Common myeloid progenitor, CD34-positive (primary cell): ENCODE results near the gene MRPL4.
A peak's percentile ranks its signal among the peaks of the same experiment; 100 is the strongest.

Experiments
- CTCF ChIA-PET: fragments of 350-600 bp; sonication (Branson Sonifier 250); formaldehyde crosslinking; loops from one replicate; lab custom pipeline; 2021; ENCODE audit warnings: antibody characterized with exemption; lab: Charles Lee
- POLR2A ChIA-PET: fragments of 350-600 bp; sonication (Branson Sonifier 250); formaldehyde crosslinking; loops from one replicate; lab custom pipeline; 2021; ENCODE audit warnings: antibody characterized with exemption; lab: Charles Lee
- DNase-seq, 3 donors: peaks; one replicate each; pipeline versions ENCODE4 v3.0.0 to v3.0.0-alpha.2; 2013
- H3K27ac ChIP-seq, 2 experiments: 1 replicate in 1 of 2; 2 replicates in 1 of 2; pipeline ENCODE4 v1.7.0; 2013; ENCODE audit warnings: inconsistent platforms in 2 of 2, low read length in 2 of 2, mild to moderate bottlenecking in 2 of 2, low read depth in 1 of 2, moderate library complexity in 1 of 2; ENCODE audit not compliant: severe bottlenecking in 2 of 2, insufficient read depth in 1 of 2, poor library complexity in 1 of 2
- H3K27me3 ChIP-seq, 5 experiments: replicated peaks in 2 of 5; 1 replicate in 3 of 5; 2 replicates in 2 of 5; pipeline versions ENCODE4 v1.6.1 to v1.7.0; 2013; ENCODE audit warnings: low read length in 4 of 5, mild to moderate bottlenecking in 2 of 5, moderate library complexity in 2 of 5, inconsistent platforms in 1 of 5; ENCODE audit not compliant: insufficient read depth in 5 of 5, control insufficient read depth in 4 of 5
- H3K36me3 ChIP-seq, 4 experiments: 1 replicate in 2 of 4; 2 replicates in 2 of 4; pipeline versions ENCODE4 v1.6.1 to v1.7.0; 2013; ENCODE audit warnings: low read length in 3 of 4, control low read depth in 1 of 4, mild to moderate bottlenecking in 1 of 4; ENCODE audit not compliant: control insufficient read depth in 4 of 4, insufficient read depth in 4 of 4
- H3K4me1 ChIP-seq, 4 experiments: 1 replicate in 3 of 4; 2 replicates in 1 of 4; pipeline versions ENCODE4 v1.6.1 to v1.7.1; 2013; ENCODE audit warnings: low read length in 3 of 4, mild to moderate bottlenecking in 3 of 4, control low read depth in 1 of 4, inconsistent platforms in 1 of 4, moderate library complexity in 1 of 4; ENCODE audit not compliant: control insufficient read depth in 4 of 4, insufficient read depth in 4 of 4; ENCODE audit errors: control extremely low read depth in 1 of 4
- H3K4me3 ChIP-seq, 7 experiments: 1 replicate in 4 of 7; 2 replicates in 3 of 7; pipeline versions ENCODE4 v1.5.1 to v1.7.0; 2013; ENCODE audit warnings: mild to moderate bottlenecking in 7 of 7, low read length in 6 of 7, moderate library complexity in 6 of 7, inconsistent platforms in 2 of 7, low read depth in 2 of 7, control low read depth in 1 of 7; ENCODE audit not compliant: insufficient read depth in 4 of 7, control insufficient read depth in 1 of 7; ENCODE audit errors: extremely low read depth in 1 of 7
- H3K9me3 ChIP-seq, 5 experiments: 1 replicate in 4 of 5; 2 replicates in 1 of 5; pipeline versions ENCODE4 v1.6.1 to v1.7.1; 2013; ENCODE audit warnings: low read length in 4 of 5, mild to moderate bottlenecking in 2 of 5, inconsistent platforms in 1 of 5, low read depth in 1 of 5, moderate library complexity in 1 of 5; ENCODE audit not compliant: control insufficient read depth in 4 of 5, insufficient read depth in 2 of 5; ENCODE audit errors: control extremely low read depth in 1 of 5
- WGBS: methylation state at CpG from one replicate; pipeline ENCODE4 v1.1.5; 2013; ENCODE audit not compliant: insufficient coverage; 5-methylcytosine and 5-hydroxymethylcytosine counted together

Gene MRPL4

DNA sequence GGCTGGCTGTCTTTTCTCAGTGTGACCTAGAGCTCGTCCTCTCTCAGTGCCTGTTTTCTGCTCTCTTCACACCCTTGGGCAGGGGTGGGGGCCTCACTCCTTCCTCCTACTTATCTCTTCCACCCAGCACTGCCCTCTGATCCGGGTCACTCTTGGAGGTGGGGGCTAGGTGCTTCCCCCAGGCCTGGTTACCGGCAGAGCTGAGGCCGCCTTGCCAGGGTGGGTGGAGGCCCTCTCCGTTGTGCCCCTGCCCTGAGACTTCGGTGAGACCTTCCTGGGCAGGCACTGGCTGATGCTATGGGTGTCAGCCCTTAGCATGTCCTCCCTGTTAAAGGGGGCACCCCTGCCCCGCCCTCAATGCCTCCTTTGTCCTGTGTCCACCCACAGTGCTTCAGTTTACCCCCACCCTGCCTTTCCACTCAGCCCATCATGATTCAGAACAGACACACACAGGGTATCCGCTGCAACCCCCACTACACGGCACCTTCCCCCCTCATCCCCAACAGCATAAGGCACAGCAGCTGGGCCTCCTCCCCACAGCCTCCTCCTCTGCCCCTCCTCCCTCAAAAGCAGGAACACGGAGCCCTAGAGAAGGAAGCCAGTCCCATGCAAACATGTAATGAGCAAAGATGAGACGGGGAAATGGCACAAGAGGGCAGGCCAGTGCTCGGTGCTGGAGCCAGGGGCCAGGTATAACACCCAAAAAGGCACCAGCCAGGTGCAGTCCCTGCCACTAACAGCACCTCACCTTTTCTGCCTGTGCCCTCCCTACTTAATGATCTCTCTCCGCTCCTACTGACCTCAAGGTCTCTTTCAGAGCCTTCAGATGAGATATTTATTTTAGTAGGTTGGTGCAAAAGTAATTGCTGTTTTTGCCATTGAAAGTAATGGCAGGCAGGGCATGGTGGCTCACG lies 47.8 kb downstream of the MRPL4 start:
- Histone ChIP-seq H3K27me3 (peaks cover 0 to 19% (median 11%) of the 10 kb centered on the region in 5 experiments), H3K9me3 (no peaks in the 10 kb centered on the region), H3K4me3 (peak overlapping the region in 4 of 7 experiments; percentile 6 to 43 (median 28)), H3K27ac (peak overlapping the region; percentile 59 to 82), H3K4me1 (peaks cover 5 to 72% (median 56%) of the 10 kb centered on the region in 4 experiments), H3K36me3 (peaks cover 0 to 2% (median 0%) of the 10 kb centered on the region in 4 experiments)
- 9% methylated on average over 9 of the region's 14 CpGs for WGBS
- CTCF ChIA-PET: interaction anchor here (0.6 to 2.6 kb wide), 9 partner anchors 11 to 117 kb away, joined by 3 to 21 read pairs (median 6); partner anchors contain the start of genes ICAM1, ICAM4 and ICAM5
- DNase-seq: peak; percentile 80 to 96 (median 94)
- POLR2A ChIA-PET: interaction anchor here (0.6 to 1.5 kb wide), 7 partner anchors 10 to 80 kb away, joined by 3 to 12 read pairs (median 3); partner anchors contain the start of genes ICAM1, ICAM5, RAVER1 and TYK2

DNA sequence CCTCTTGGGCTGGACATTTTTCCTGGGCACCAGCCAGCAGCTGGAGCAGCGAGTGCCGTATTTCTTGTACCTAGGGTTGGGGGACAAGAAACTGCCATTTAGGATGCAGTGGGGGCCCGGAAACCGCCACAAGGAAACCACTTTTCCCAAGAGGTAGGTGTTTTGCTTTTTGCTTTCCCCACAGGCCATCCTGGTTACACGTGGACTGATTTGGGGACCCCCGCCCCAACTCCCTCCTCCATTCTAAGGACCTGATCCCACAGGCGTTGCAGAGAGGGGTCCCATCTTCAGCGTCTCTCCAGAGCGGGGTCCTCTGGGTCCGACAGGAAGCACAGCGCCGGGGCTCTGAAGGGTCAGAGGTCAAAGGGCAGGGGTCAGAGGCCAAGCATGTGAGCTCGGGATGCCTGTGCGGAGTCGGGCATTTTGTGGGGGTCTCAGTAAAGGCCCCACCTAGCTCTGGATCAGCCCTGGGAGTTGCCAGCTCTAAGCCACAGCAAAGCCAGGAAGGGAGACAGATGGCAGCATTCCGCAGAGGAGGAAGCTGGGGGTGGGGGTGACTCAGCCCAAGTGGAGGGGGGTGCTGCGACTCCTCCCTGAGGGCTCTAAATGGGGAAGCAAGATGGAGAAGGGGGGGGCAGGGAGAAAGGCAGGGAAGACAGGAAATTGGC lies 53.3 kb downstream of the MRPL4 start:
- Histone ChIP-seq H3K27me3 (no peaks in the 10 kb centered on the region), H3K4me1 (peaks cover 0 to 52% (median 46%) of the 10 kb centered on the region in 4 experiments), H3K36me3 (peaks cover 0 to 5% (median 1%) of the 10 kb centered on the region in 4 experiments), H3K27ac (peak overlapping the region in 1 of 2 experiments; percentile 58), H3K9me3 (no peaks in the 10 kb centered on the region), H3K4me3 (peak overlapping the region in 4 of 7 experiments; percentile 10 to 52 (median 38))
- POLR2A ChIA-PET: interaction anchor here (1.1 kb wide), 1 partner anchor 27 kb away, joined by 3 read pairs; no protein-coding TSS in a partner anchor
- 34% methylated on average over 15 of the region's 17 CpGs for WGBS
- CTCF ChIA-PET: interaction anchor here (0.7 to 2.5 kb wide), 13 partner anchors 9 to 112 kb away, joined by 3 to 11 read pairs (median 5); partner anchors contain the start of genes ICAM1 and ICAM5
- peak; percentile 61 to 76 (median 71) for DNase-seq

DNA sequence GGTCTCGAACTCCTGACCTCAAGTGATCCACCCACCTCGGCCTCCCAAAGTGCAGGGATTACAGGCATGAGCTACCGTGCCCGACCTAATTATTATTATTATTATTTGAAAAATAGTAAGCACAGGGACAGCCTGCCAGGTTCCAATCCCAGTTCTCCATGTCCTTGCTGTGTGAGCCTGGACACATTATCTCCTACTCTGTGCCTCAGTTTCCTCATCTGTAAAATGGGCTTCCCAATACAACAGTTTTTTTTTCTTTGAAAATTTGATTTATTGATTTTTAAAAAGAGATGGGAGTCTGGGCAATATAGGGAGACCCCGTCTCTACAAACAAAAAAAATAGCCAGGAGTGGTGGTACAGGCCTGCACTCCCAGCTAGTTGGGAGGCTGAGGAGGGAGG lies 54.3 kb downstream of the MRPL4 start:
- Histone ChIP-seq H3K4me1 (peaks cover 0 to 41% (median 40%) of the 10 kb centered on the region in 4 experiments), H3K27me3 (no peaks in the 10 kb centered on the region), H3K4me3 (no peak overlapping the region), H3K9me3 (no peaks in the 10 kb centered on the region), H3K36me3 (peaks cover 0 to 6% (median 1%) of the 10 kb centered on the region in 4 experiments), H3K27ac (no peak overlapping the region)
- no CpG with 5 or more reads among the region's 5 CpGs for WGBS
- ChIA-PET CTCF (interaction anchor here (0.7 to 2.5 kb wide), 10 partner anchors 10 to 46 kb away, joined by 3 to 10 read pairs (median 6); partner anchors contain the start of genes ICAM1 and ICAM5), POLR2A (interaction anchor here (1.1 kb wide), 1 partner anchor 28 kb away, joined by 3 read pairs; no protein-coding TSS in a partner anchor)
- no peak for DNase-seq

DNA sequence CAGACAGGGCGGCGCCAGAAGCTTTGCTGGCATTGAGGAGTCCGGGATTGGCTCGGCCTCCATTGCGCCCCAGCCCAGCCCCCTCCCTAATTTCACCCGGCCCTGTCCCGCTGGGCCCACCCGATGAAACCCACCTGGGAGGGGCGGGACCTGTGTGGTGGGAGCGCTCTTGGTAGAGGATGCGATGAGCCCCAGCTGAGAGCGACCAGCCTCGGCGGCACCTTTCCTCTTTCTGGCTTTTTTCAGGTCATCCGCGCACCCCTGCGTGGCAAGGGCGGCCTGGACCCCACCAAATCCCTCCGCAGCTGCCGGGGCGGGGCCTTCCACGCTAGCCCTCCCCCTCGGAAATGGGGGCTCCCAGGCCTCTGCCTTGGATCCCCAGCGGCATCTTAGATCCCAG lies 57.4 kb downstream of the MRPL4 start, which contains the start of gene ZGLP1:
Gene ZGLP1 (minus strand): TSS at position 393 of the 400 bp plus-strand sequence.
- whole genome bisulfite sequencing: 94% methylated on average over 13 of the region's 24 CpGs
- H3K27ac ChIP-seq: no peak within 1 kb of the TSS
- no peaks in the 10 kb centered on the region for H3K27me3 ChIP-seq
- peaks cover 0 to 8% (median 1%) of the 10 kb centered on the region in 4 experiments for H3K36me3 ChIP-seq
- ChIA-PET CTCF (no interaction called here), POLR2A (no interaction called here)
- no peaks in the 10 kb centered on the region for H3K9me3 ChIP-seq
- H3K4me1 ChIP-seq: peaks cover 0 to 22% (median 17%) of the 10 kb centered on the region in 4 experiments
- H3K4me3 ChIP-seq: no peak within 1 kb of the TSS
- DNase-seq: no peak
